ENCODE measurements around the gene RBMS3. TPM values are rescaled to one million over a fixed set of nuclear protein-coding genes. Genes with fewer than 3 reads are reported as not detected.

The RBMS3 gene
- total and polyA plus RNA-seq, 2 of the 8 experiments (the other 6 are each of a cell fraction or from before 2014, with no cell fraction given): 3.7 to 6.9 TPM

DNA sequence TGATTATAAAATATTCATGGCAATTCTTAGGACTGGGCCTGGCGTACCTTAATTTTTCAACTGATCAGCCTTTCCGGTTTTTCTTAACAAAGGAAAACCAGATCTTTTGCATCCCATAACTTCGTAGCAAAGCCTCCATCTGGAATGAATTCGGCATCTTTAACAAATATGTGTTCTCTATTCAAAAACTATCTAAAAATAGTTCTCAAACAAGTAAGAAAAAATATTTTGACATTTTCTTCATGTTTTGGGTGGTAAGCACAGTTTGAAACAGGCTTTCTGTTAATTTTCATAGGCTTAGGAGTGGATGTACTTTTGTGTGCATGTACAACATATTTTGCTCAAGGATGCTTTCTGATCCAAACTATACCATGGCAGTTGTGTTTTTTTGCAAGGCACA is 55.1 kb downstream of the RBMS3 start:
- Histone ChIP-seq H3K23ac (ENCODE audit: insufficient read length) (no peak overlapping the region), H4K8ac (ENCODE audit: extremely low read depth, insufficient read depth, low read length) (no peak overlapping the region), H3K9me3 (ENCODE audit: insufficient read depth in 2 of 2, low read depth in 1 of 2, low read length in 1 of 2) (no peaks in the 10 kb centered on the region), H2BK20ac (ENCODE audit: low read length) (no peak overlapping the region), H2AK5ac (ENCODE audit: low read depth, low read length) (no peak overlapping the region), H3K18ac (ENCODE audit: extremely low read depth, low read length) (no peak overlapping the region), H3K27ac (ENCODE audit: low read depth, low read length) (no peak overlapping the region), H3K79me2 (ENCODE audit: control insufficient read depth in 1 of 2, insufficient read depth in 2 of 2, low read length in 2 of 2) (no peaks in the 10 kb centered on the region), H3K14ac (ENCODE audit: insufficient read length) (no peak overlapping the region), H3K79me1 (ENCODE audit: low read depth, low read length) (no peaks in the 10 kb centered on the region), H3K36me3 (ENCODE audit: control insufficient read depth in 2 of 4, insufficient read depth in 4 of 4, low read length in 3 of 4) (no peaks in the 10 kb centered on the region), H3K9ac (replicated peaks in 1 of 4; ENCODE audit: extremely low read depth in 1 of 4, low read depth in 3 of 4, low read length in 3 of 4) (no peak overlapping the region), H3K56ac (replicated peaks; ENCODE audit: insufficient read length, low read depth, low read length) (no peak overlapping the region), H2BK120ac (replicated peaks; ENCODE audit: low read depth, low read length) (no peak overlapping the region), H3K4me1 (replicated peaks in 1 of 4; ENCODE audit: control insufficient read depth in 3 of 4, insufficient read depth in 4 of 4, low read length in 3 of 4) (peaks cover 0 to 4% (median 1%) of the 10 kb centered on the region in 4 experiments; a peak in 2 of 7 replicates), H3K23me2 (ENCODE audit: low read depth, low read length) (no peaks in the 10 kb centered on the region), H2BK15ac (ENCODE audit: low read length) (no peak overlapping the region), H3K4me3 (ENCODE audit: extremely low read depth in 1 of 4, insufficient read depth in 2 of 4, low read depth in 3 of 4, low read length in 4 of 4) (no peak overlapping the region), H3K4ac (replicated peaks; ENCODE audit: insufficient read length, low read depth, low read length) (no peak overlapping the region), H3K27me3 (replicated peaks in 1 of 4; ENCODE audit: control insufficient read depth in 3 of 4, extremely low read depth in 1 of 4, insufficient read depth in 3 of 4, low read length in 3 of 4) (no peaks in the 10 kb centered on the region), H4K5ac (ENCODE audit: insufficient read length, low read depth, low read length) (no peak overlapping the region), H3K4me2 (ENCODE audit: insufficient read depth in 1 of 2, low read depth in 2 of 2, low read length in 2 of 2) (no peak overlapping the region), H2BK5ac (ENCODE audit: low read depth, low read length) (no peak overlapping the region), H2AFZ (ENCODE audit: low read length) (no peak overlapping the region), H4K20me1 (replicated peaks in 1 of 2; ENCODE audit: control insufficient read depth in 1 of 2, insufficient read depth in 2 of 2, low read length in 2 of 2) (no peaks in the 10 kb centered on the region), H4K91ac (replicated peaks; ENCODE audit: insufficient read length, low read length) (no peak overlapping the region), H2BK12ac (ENCODE audit: low read depth, low read length) (no peak overlapping the region)
- 78% methylated on average over 4 of the region's 4 CpGs; no CpG with 5 or more reads in 1 of the 2 experiments for WGBS, 2 experiments (ENCODE audit: extremely low coverage in 1 of 2, insufficient coverage in 1 of 2, insufficient read length in 1 of 2, insufficient replicate concordance in 2 of 2, low coverage in 1 of 2, low lambda C conversion rate in 2 of 2, missing lambda C conversion rate in 1 of 2)
- FAIRE-seq (no peak), DNase-seq (ENCODE audit: low read depth in 1 of 2, low spot score in 2 of 2) (no peak)
- CTCF ChIA-PET (ENCODE audit: partially characterized antibody): no interaction called here
- POLR2A ChIA-PET (ENCODE audit: partially characterized antibody): no interaction called here
- TF ChIP-seq CBX5 (IDR thresholded peaks at IDR 0.05; ENCODE audit: low read depth, low read length): no peak
